Lower leg skin (tissue), 4 donors: ENCODE data around the gene GIPC3. TPM values are rescaled to one million over a fixed set of nuclear protein-coding genes. Genes with fewer than 3 reads are reported as not detected.

ENCODE experiments used
- DNase-seq, 2 donors: peaks; one replicate each; pipeline ENCODE4 v3.0.0-alpha.2; 2019; ENCODE audit warnings: low spot score in 2 of 2
- H3K4me3 ChIP-seq: fragments of 200-600 bp; sonication (generic); 2 replicates; pipeline ENCODE4 v1.5.1; 2017; ENCODE audit warnings: mild to moderate bottlenecking, low read depth; ENCODE audit not compliant: poor library complexity, severe bottlenecking
- POLR2A ChIP-seq, 2 donors: fragments of 450-650 bp; IDR thresholded peaks; one replicate each; pipeline ENCODE4 v1.6.1; 2016 to 2017; ENCODE audit warnings: antibody characterized with exemption in 2 of 2, mild to moderate bottlenecking in 1 of 2, moderate library complexity in 1 of 2
- WGBS, 2 donors: methylation state at CpG; one replicate each; pipeline ENCODE4 v1.1.5; 2018; 5-methylcytosine and 5-hydroxymethylcytosine counted together
- intact Hi-C: fragments of 100-400 bp; cut with DNase I; formaldehyde crosslinking; loops from one replicate; pipeline ENCODE4 v1.15.0; 2023; ENCODE audit warnings: low total_unique reads
- total RNA-seq, 4 donors: library from RNA; depleted of rRNA; stranded (reverse); fragments of >200 nt; gene quantifications; one replicate each; pipeline ENCODE4 v1.1.0, GENCODE V29; 2016
- TF ChIP-seq, protein P1 (sequence below), 3 donors: fragments of 450-650 bp; IDR thresholded peaks; one replicate each; pipeline ENCODE4 v1.5.1; 2016; ENCODE audit warnings: antibody characterized with exemption in 3 of 3, mild to moderate bottlenecking in 3 of 3, moderate library complexity in 2 of 3

GIPC3 gene
- total RNA-seq, 4 donors from 2014 or later = 0.19 to 0.52 (median 0.25) TPM; not detected in 1

DNA sequence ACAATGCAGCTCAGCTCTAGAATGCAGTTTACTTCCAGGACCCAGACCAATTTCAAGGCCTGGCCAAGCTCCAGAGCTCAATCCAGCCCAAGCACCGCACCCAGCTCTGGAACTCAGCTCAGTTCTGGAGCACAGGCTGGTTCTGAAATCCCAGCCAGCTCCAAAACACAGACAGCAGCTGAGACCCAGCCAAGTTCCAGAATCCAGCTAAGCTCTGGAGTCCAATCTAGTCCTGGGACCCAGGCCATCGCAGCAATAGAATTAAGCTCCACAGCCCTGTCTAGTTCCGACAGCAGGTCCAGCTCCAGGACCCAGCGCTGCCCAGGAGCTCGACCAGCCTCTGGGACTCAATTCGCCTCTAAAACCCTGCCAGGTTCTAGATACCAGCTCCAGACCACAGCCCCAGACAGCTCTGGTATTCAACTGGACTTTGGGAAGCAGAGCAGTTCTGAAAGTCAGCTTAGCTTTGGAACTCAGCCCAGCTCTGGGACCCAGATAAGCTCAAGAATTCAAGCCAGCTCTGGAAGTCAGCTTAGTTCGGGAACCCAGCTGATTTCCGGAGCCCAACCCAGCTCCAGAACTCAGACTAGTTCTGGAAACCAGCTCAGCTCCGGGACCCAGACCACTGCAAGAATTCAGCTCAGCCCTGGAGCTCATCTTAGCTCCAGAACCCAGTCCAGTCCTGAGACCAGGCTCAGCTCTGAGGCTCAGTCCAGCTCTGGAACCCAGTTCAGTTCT is 6.8 kb downstream of the GIPC3 start:
- WGBS, 2 donors = 60 to 70% methylated on average over 9 of the region's 9 CpGs
- DNase-seq = no peak
- H3K4me3 ChIP-seq = no peak overlapping the region
- intact Hi-C loops = no loop called here
- TF ChIP-seq, protein P1, sequence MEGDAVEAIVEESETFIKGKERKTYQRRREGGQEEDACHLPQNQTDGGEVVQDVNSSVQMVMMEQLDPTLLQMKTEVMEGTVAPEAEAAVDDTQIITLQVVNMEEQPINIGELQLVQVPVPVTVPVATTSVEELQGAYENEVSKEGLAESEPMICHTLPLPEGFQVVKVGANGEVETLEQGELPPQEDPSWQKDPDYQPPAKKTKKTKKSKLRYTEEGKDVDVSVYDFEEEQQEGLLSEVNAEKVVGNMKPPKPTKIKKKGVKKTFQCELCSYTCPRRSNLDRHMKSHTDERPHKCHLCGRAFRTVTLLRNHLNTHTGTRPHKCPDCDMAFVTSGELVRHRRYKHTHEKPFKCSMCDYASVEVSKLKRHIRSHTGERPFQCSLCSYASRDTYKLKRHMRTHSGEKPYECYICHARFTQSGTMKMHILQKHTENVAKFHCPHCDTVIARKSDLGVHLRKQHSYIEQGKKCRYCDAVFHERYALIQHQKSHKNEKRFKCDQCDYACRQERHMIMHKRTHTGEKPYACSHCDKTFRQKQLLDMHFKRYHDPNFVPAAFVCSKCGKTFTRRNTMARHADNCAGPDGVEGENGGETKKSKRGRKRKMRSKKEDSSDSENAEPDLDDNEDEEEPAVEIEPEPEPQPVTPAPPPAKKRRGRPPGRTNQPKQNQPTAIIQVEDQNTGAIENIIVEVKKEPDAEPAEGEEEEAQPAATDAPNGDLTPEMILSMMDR (IDR thresholded peaks at IDR 0.05) = no peak
- TF ChIP-seq POLR2A (IDR thresholded peaks at IDR 0.05) = no peak

DNA sequence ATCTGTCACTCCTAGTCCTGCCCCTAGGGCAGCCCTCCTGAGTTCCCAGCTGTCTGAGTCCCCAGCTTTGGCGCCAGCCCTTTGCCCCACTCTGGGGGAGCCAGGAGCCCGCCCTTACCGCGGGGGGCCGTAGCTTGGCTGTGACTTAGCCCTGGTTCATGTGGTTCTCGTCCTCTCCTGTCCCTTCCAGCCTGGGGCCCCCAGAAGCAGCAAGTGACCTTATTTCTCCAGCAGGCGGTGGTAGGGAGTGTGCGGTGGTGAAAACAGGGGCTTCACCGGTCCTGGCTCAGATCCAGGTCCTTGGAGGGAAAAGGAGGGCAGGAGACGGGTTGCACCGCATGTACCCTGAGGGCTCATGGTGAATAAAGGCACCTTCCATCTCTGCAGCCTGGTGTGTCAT is 7.9 kb downstream of the GIPC3 start:
- no peak overlapping the region for H3K4me3 ChIP-seq
- TF ChIP-seq, protein P1 (IDR thresholded peaks at IDR 0.05) = no peak
- no peak for TF ChIP-seq POLR2A (IDR thresholded peaks at IDR 0.05)
- intact Hi-C loops = no loop called here
- no peak for DNase-seq
- WGBS, 2 donors = 22 to 40% methylated on average over 10 to 11 of the region's 11 CpGs

DNA sequence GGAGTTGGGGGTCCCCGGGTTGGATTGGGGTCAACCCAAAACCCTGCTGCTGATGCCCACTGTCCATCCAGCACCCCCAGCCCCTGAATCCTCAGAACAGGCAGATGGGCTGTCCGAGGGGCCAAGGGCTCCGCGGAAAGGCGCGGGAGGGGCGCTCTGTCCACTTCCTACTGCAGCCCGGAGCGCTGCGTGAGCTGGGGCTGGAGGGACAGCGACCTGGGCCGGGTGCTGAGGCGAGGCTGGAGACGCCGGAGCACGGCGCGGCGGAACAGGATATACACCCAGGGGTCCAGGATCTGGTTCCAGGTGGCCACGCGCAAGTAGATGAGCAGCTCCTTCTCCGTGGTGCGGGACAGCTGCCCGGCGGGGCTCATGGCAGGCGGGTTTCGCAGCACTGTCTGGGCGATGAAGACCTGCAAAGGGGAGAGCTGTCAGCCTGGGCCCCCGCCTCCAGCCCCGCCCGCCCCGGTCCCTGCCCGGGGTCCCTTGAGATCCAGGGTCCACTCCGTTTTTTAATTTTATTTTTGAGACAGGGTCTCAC is 10.3 kb downstream of the GIPC3 start:
- no peak for TF ChIP-seq POLR2A (IDR thresholded peaks at IDR 0.05)
- TF ChIP-seq, protein P1 (IDR thresholded peaks at IDR 0.05) = no peak
- DNase-seq = no peak
- intact Hi-C loops = no loop called here
- WGBS, 2 donors = 79 to 84% methylated on average over 34 of the region's 34 CpGs
- H3K4me3 ChIP-seq = no peak overlapping the region

DNA sequence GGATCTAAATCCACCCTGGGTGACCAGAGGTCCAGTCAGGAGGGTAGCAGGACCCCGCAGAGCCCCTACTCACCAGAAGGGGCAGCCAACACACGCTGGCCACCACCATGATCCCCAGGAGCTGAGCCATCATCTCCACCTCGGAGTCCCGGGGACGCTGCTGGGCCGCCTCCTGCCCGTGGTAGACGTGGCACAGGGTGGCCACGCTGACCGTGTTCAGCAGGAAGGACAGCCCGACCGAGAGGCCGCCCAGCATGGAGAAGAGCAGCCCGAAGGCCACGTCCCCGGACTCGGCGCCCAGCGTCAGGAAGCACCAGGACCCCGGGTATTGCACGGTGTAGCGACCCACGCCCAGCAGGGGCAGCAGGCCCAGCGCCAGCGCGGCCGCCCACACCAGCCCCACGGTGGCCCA is 14.5 kb downstream of the GIPC3 start:
- WGBS, 2 donors = 90 to 96% methylated on average over 22 to 25 of the region's 28 CpGs
- TF ChIP-seq POLR2A (IDR thresholded peaks at IDR 0.05) = no peak
- TF ChIP-seq, protein P1 (IDR thresholded peaks at IDR 0.05) = no peak

DNA sequence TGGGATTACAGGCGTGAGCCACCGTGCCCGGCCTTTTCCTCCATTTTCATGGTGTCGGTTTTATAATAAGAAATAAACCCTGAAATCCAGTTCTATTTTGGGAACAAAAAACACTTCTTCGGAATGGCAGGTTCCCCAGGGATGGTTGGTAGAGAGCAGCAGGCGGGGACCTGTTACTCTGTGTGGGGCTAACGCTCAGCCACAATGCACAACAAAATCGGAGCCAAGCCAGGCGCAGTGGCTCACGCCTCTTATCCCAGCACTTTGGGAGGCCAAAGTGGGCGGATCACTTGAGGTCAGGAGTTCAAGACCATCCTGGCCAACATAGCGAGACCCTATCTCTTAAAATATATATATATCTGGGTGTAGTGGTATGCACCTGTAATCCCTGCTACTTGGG is 15.7 kb downstream of the GIPC3 start:
- no peak for DNase-seq
- intact Hi-C loops = no loop called here
- TF ChIP-seq, protein P1 (IDR thresholded peaks at IDR 0.05) = no peak
- TF ChIP-seq POLR2A (IDR thresholded peaks at IDR 0.05) = no peak
- H3K4me3 ChIP-seq = no peak overlapping the region
- 74 to 77% methylated on average over 12 of the region's 12 CpGs for WGBS, 2 donors

More for the DNA sequence above, 14.5 kb downstream of the GIPC3 start:
- intact Hi-C loops = no loop called here
- no peak overlapping the region for H3K4me3 ChIP-seq
- DNase-seq = no peak
